Adrenal gland (tissue), 12 donors: ENCODE data around the gene CCDC159. TPM values are rescaled to one million over a fixed set of nuclear protein-coding genes. Genes with fewer than 3 reads are reported as not detected.
"Not testable (repeated sequence)": the region's sequence is repeated elsewhere in the genome, so short reads cannot be mapped to it uniquely, and the experiment has no call there.

Experiments
- DNase-seq, 7 donors: peaks; one replicate each; pipeline ENCODE4 v3.0.0-alpha.2; 2019 to 2020
- H3K27ac ChIP-seq, 5 donors: fragments of 200-600 bp; sonication (generic) in 4 of 5; 1 replicate in 3 of 5; 2 replicates in 2 of 5; pipeline versions ENCODE4 v1.5.1 to v1.8.0; 2016 to 2020; ENCODE audit warnings: mild to moderate bottlenecking in 1 of 5
- H3K27me3 ChIP-seq: fragments of 200-600 bp; 2 replicates; pipeline ENCODE4 v1.8.0; 2021
- H3K36me3 ChIP-seq, 2 donors: fragments of 200-600 bp; replicated peaks in 1 of 2; 1 replicate in 1 of 2; 2 replicates in 1 of 2; pipeline versions ENCODE4 v1.5.1 to v1.8.0; 2018 to 2022
- H3K4me1 ChIP-seq, 2 donors: fragments of 200-600 bp; replicated peaks in 1 of 2; 1 replicate in 1 of 2; 2 replicates in 1 of 2; pipeline versions ENCODE4 v1.5.1 to v1.8.0; 2018 to 2021
- H3K4me3 ChIP-seq, 4 donors: fragments of 200-600 bp; sonication (generic) in 3 of 4; one replicate each; pipeline ENCODE4 v1.5.1; 2016 to 2018
- H3K9me3 ChIP-seq, 3 donors: fragments of 200-600 bp; sonication (generic) in 1 of 3; replicated peaks in 1 of 3; 1 replicate in 2 of 3; 2 replicates in 1 of 3; pipeline versions ENCODE4 v1.5.1 to v1.8.0; 2016 to 2021
- POLR2A ChIP-seq, 2 donors: fragments of 450-650 bp; IDR thresholded peaks; one replicate each; pipeline ENCODE4 v1.6.1; 2017; ENCODE audit warnings: antibody characterized with exemption in 2 of 2, mild to moderate bottlenecking in 2 of 2, moderate library complexity in 1 of 2
- WGBS, 4 donors: extraction: QIAGEN DNeasy Blood & Tissue Kit in 2 of 4; methylation state at CpG; one replicate each; pipeline versions ENCODE4 v1.1.5 to v1.1.7; 2013 to 2017; 5-methylcytosine and 5-hydroxymethylcytosine counted together
- intact Hi-C, 2 donors: fragments of 100-400 bp; cut with DNase I; formaldehyde crosslinking; loops; one replicate each; pipeline versions ENCODE4 v1.14.1 to v1.15.0; 2022 to 2023
- polyA plus RNA-seq, 3 donors: library from polyadenylated mRNA; stranded (reverse); fragments of 200-250 nt in 2 of 3; fragments of 350-450 nt in 1 of 3; fragmentation: Illumina TruSeq in 1 of 3; extraction: RNeasy Lipid Tissue Mini Kit (QIAGEN cat#74804) in 1 of 3; gene quantifications; one replicate each; pipeline ENCODE4 v1.2.3, GENCODE V29; 2013 to 2014
- total RNA-seq, 9 donors: library from RNA; depleted of rRNA in 4 of 9; stranded (reverse); fragments of >200 nt in 4 of 9; fragments of 120-200 nt in 1 of 9; fragmentation: NEBNext Ultra II Directional in 1 of 9; extraction: Animal tissue kit (Norgen Biotek cat#: 25700) in 1 of 9; gene quantifications; one replicate each; pipeline versions ENCODE4 v1.1.0 to v1.2.4, GENCODE V29; 2013 to 2023
- TF ChIP-seq, protein P1 (sequence below), 6 experiments: fragments of 450-650 bp in 4 of 6; fragments of 200-600 bp in 2 of 6; sonication (generic) in 1 of 6; IDR thresholded peaks; 1 replicate in 5 of 6; 2 replicates in 1 of 6; pipeline versions ENCODE4 v1.5.1 to v1.8.0; 2016 to 2021; ENCODE audit warnings: antibody characterized with exemption in 6 of 6, mild to moderate bottlenecking in 2 of 6, moderate library complexity in 1 of 6
- donor health status: healthy with polysubstance abuse.
- donor health status: Bipolar disorder and iron deficiency.
- donor health status: DM: yes; HTN: yes; CAD: no.
- donor health status: DM: no; HTN: no; CAD: no.
- donor health status: DM: no; HTN: no; CAD: no.
- donor health status: DM: yes; HTN: yes; CAD: no.

Gene CCDC159
- total and polyA plus RNA-seq, 12 donors: 24.1 to 479 (median 58.8) TPM

DNA sequence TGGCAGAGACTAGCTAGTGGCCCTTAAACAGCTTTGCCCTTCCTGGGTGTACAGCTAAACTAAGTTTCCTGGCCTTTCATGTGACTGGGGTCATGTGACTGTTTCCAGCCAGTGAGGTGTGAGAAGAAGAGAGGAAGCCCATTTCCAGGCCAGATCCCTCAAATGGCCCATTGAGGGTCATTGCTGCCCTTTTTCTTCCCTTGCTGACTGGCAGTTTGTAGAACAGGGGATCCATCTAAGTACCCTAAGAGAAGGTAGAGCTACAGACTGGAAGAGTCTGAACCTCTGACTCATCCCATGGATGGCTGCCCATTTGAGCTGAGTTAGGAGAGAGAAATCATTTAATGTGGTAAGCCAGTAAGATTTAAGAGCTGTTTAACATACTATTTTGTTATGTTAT lies 30.9 kb downstream of the CCDC159 start:
- Histone ChIP-seq H3K9me3 (no peaks in the 10 kb centered on the region), H3K27ac (peak overlapping the region; percentile 53 to 97 (median 88)), H3K27me3 (no peaks in the 10 kb centered on the region), H3K4me3 (no peak overlapping the region), H3K36me3 (no peaks in the 10 kb centered on the region), H3K4me1 (peaks cover 46 to 67% of the 10 kb centered on the region in 2 donors)
- DNase-seq: peak; percentile 77 to 91 (median 80)
- intact Hi-C loops: no loop called here
- TF ChIP-seq, protein P1, sequence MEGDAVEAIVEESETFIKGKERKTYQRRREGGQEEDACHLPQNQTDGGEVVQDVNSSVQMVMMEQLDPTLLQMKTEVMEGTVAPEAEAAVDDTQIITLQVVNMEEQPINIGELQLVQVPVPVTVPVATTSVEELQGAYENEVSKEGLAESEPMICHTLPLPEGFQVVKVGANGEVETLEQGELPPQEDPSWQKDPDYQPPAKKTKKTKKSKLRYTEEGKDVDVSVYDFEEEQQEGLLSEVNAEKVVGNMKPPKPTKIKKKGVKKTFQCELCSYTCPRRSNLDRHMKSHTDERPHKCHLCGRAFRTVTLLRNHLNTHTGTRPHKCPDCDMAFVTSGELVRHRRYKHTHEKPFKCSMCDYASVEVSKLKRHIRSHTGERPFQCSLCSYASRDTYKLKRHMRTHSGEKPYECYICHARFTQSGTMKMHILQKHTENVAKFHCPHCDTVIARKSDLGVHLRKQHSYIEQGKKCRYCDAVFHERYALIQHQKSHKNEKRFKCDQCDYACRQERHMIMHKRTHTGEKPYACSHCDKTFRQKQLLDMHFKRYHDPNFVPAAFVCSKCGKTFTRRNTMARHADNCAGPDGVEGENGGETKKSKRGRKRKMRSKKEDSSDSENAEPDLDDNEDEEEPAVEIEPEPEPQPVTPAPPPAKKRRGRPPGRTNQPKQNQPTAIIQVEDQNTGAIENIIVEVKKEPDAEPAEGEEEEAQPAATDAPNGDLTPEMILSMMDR (IDR thresholded peaks at IDR 0.05): no peak
- no peak for TF ChIP-seq POLR2A (IDR thresholded peaks at IDR 0.05)

DNA sequence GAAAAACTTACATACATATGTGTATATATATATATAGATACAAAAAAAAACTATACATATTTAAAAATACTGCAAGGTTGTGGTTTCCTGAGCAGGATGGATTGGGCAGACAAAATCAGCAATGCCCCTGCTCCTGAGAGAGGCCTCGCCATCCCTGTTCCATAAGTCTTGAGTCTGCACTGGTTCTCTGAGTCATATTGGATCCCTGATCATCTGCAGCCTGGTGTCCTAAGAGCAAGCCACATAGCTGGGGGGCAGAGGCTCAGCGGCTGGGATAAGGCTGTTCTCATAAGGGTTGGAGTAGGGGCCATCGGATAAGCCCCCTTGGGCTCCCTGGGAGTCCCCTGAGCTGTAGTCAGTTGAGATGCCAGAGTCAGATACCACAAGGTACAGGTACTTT lies 31.4 kb downstream of the CCDC159 start:
- Histone ChIP-seq H3K27me3 (no peaks in the 10 kb centered on the region), H3K9me3 (no peaks in the 10 kb centered on the region), H3K27ac (peak overlapping the region in 4 of 5 donors; percentile 28 to 97 (median 85)), H3K36me3 (no peaks in the 10 kb centered on the region), H3K4me1 (peaks cover 46 to 68% of the 10 kb centered on the region in 2 donors), H3K4me3 (no peak overlapping the region)
- 77 to 88% (median 85%) methylated on average over 3 of the region's 3 CpGs for WGBS, 4 donors
- no peak for DNase-seq
- TF ChIP-seq, protein P1 (IDR thresholded peaks at IDR 0.05): no peak
- no peak for TF ChIP-seq POLR2A (IDR thresholded peaks at IDR 0.05)
- intact Hi-C loops: no loop called here

DNA sequence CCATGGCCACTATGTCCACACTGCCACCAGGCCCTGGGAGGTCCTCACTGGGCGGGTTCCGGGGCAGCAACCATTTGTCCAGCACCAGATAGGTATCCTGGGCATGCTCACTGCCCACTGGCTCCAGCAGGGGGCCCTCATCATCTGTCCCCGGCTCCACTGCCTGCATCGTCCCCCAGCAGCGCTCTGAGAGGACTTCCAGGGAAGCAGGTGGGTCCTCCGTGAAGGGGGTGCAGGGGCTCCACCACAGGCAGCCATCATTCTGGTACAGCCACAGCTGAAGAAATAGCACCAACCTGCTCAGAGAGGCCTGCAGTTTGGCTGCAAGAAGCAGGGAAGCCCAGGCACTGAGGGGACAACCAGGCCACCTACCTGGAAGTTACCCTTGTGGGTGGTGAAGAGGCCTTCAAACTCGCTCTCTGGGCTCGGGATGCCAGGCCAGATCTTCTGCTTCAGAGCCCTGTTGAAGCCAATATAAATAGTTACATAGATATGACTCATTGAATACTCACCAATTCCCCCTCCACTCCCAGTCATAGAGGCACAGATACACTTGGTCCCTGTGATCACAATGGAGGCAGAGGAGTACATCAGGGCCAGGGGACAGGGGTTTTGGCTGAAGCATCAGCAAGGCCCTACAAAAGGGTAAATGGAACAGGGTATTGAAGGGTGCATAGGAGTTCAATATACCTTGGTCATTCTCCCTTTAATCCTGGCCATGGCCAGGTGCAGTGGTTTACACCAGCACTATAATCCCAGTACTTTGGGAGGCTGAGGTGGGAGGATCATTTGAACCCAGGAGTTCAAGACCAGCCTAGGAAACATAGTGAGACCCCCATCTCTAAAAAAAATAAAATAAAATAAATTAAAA lies 32.2 kb downstream of the CCDC159 start:
- Histone ChIP-seq H3K9me3 (no peaks in the 10 kb centered on the region), H3K27me3 (no peaks in the 10 kb centered on the region), H3K36me3 (no peaks in the 10 kb centered on the region), H3K4me3 (no peak overlapping the region), H3K4me1 (peaks cover 49 to 76% of the 10 kb centered on the region in 2 donors), H3K27ac (peak overlapping the region in 4 of 5 donors; percentile 28 to 97 (median 85))
- DNase-seq: peak in 6 of 7 donors; percentile 62 to 84 (median 67)
- intact Hi-C loops: no loop called here
- TF ChIP-seq, protein P1 (IDR thresholded peaks at IDR 0.05): peak; percentile 25 to 62 (median 52)
- TF ChIP-seq POLR2A (IDR thresholded peaks at IDR 0.05): peak in 1 of 2 donors; percentile 54
- 20 to 35% (median 28%) methylated on average over 1 to 8 of the region's 8 CpGs for WGBS, 4 donors

DNA sequence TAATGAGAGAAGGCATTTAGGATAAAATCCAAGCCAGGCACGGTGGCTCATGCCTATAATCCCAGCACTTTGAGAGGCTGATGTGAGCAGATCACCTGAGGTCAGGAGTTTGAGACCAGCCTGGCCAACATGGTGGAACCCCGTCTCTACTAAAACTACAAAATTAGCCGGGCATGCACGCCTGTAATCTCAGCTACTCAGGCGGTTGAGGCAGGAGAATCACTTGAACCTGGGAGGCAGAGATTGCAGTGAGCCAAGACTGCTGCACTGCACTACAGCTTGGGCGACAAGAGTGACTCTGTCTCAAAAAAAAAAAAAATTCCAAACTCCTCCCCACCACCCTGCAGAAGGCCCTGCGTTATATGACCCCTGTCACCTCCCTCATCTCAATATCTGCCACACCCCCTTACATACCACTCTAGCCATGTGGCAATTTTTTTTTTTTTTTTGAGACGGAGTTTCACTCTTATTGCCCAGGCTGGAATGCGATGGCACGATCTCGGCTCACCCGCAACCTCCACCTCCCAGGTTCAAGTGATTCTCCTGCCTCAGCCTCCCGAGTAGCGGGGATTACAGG lies 33.0 kb downstream of the CCDC159 start:
- H3K4me3 ChIP-seq, intact Hi-C loops, DNase-seq, H3K27me3 ChIP-seq, H3K36me3 ChIP-seq, H3K9me3 ChIP-seq: not testable (repeated sequence)
- peak in 1 of 2 donors; percentile 5 for TF ChIP-seq POLR2A (IDR thresholded peaks at IDR 0.05)
- Histone ChIP-seq H3K4me1 (peaks cover 44 to 73% of the 10 kb centered on the region in 2 donors), H3K27ac (peak overlapping the region in 3 of 5 donors; percentile 88 to 97 (median 96))
- WGBS, 4 donors: 88 to 91% (median 89%) methylated on average over 13 to 14 of the region's 14 CpGs
